ENCODE data around the gene SNRPD2. TPM values are rescaled to one million over a fixed set of nuclear protein-coding genes. Genes with fewer than 3 reads are reported as not detected.

The SNRPD2 gene
- total RNA-seq, 2 experiments from 2014 or later, result 505 to 519 TPM

DNA sequence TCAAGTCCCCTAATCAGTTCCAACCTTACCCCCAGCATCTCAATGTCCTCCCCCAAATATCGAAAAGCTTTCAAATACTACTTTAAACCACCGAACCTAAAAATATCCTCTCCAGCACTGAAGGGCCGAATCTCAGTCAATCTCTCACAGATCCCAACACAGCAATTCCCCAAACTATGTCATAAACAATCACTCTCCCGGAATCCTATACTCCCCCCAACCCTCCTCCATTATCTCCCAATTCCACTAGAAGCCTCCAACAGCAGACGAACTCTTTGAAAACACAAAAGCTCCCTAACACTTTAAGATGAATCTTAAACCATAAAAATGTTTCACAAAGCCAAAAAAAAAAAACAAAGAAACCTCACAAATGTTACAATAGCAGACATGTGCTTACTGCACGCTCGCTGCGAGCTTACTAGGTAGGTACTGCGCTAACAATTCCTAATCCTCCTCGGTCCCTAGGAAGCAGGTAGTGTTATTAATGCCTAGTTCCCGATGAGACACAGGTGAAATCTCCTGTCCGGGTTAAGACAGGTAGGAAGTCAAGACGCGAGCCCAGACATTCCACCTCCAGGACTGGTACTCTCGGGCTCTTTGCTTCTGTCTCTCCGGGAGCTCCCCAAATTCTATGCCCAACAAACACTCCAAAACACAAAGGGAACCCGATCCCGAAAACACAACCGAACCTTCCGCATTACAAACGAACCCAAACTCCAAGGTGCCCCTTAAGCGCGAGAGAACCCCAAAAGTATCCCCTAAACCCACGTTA, 24.8 kb upstream of the SNRPD2 start:
- Mint-ChIP-seq H3K36me3 (ENCODE audit: low read depth) (peaks cover 30% of the 10 kb centered on the region), H3K4me3 (peak overlapping the region; percentile 96), H3K27ac (peak overlapping the region; percentile 88), H3K4me1 (peaks cover 45% of the 10 kb centered on the region), H3K9me3 (no peaks in the 10 kb centered on the region), H3K27me3 (no peaks in the 10 kb centered on the region)
- POLR2A ChIA-PET, result interaction anchor here (0.7 to 4.4 kb wide), 12 partner anchors 7 to 248 kb away, joined by 3 to 31 read pairs (median 6); partner anchors contain the start of genes FBXO46, FOSB, IRF2BP1 and QPCTL
- no peak for DNase-seq
- CTCF ChIA-PET, result interaction anchor here (0.6 to 4.6 kb wide), 22 partner anchors 9 to 826 kb away, joined by 3 to 70 read pairs (median 5); partner anchors contain the start of genes FBXO46, QPCTL, SIX5 and SNRPD2

DNA sequence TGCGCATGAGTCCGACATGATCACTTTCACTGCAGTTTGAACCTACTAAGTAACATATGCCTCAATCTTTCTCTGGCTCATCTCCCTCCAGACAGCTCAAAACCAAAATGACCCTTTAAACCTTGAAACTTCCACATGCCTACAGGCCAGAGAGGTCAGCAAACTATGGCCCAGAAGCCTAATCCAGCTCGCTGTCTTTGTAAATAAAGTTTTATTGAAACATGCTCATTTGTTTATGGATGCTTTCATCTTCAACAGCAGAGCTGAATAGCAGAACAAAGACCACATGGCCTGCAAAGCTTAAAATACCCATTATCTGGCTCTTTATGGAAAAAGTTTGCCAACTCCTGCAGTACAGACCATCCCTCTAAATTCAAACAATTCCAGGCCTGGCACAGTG, 23.4 kb upstream of the SNRPD2 start:
- ChIA-PET POLR2A (interaction anchor here (1.3 to 4.4 kb wide), 3 partner anchors 8 to 24 kb away, joined by 7 to 31 read pairs (median 29); partner anchors contain the start of genes FBXO46, QPCTL and SNRPD2), CTCF (interaction anchor here (0.9 to 4.6 kb wide), 6 partner anchors 15 to 73 kb away, joined by 3 to 70 read pairs (median 14); partner anchors contain the start of genes FBXO46, QPCTL, SIX5 and SNRPD2)
- DNase-seq, result no peak
- Mint-ChIP-seq H3K36me3 (ENCODE audit: low read depth) (peaks cover 32% of the 10 kb centered on the region), H3K4me3 (no peak overlapping the region), H3K27me3 (no peaks in the 10 kb centered on the region), H3K27ac (no peak overlapping the region), H3K9me3 (no peaks in the 10 kb centered on the region), H3K4me1 (peaks cover 48% of the 10 kb centered on the region)

DNA sequence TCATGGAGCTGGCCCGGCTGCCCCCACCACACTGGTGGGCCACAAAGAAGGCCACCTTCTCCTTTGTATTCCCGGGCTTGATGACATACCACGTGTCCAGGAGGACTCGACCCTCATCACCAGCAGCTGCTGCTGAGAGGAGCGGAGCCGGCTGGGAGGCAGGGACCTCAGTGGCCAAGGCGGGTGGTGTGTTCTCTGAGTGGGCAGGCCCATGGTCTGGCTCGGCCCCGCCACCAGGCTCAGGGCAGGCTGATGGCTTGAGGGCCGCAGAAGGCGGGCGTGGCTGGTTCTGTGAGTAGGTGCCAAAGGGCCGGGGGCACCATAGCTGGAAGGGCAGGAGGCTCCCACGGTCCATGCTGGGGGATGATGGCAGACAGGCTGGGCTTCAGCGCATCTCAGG, 21.4 kb upstream of the SNRPD2 start:
- CTCF ChIA-PET, result interaction anchor here (1.0 kb wide), 1 partner anchor 21 kb away, joined by 4 read pairs; the partner anchor contains the start of genes QPCTL and SNRPD2
- peaks cover 28% of the 10 kb centered on the region for H3K36me3 Mint-ChIP-seq (ENCODE audit: low read depth)
- no peak overlapping the region for H3K27ac Mint-ChIP-seq
- H3K4me1 Mint-ChIP-seq, result peaks cover 34% of the 10 kb centered on the region
- H3K4me3 Mint-ChIP-seq, result no peak overlapping the region
- no peak for DNase-seq
- no peaks in the 10 kb centered on the region for H3K27me3 Mint-ChIP-seq
- POLR2A ChIA-PET, result interaction anchor here (1.1 kb wide), 1 partner anchor 10 kb away, joined by 3 read pairs; no protein-coding TSS in a partner anchor
- H3K9me3 Mint-ChIP-seq, result no peaks in the 10 kb centered on the region

DNA sequence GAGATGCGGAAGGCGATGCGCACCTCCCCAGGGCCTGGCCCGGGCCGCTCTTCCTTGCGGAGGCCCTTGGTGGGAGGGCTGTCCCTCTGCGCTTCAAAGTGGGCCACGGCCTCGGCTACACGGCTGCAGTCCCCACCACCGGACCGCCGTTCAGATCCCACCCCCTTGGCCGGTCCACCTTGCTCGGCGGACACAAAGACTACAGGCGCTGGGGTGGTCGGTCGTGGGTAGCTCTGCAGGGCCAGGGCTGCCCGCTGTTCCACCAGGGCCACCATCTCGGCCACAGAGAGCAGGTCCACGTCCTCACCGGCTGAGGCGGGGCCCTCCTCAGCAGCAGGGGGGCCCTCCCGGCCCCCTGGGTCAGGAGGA, 20.9 kb upstream of the SNRPD2 start:
- Mint-ChIP-seq H3K4me3 (no peak overlapping the region), H3K36me3 (ENCODE audit: low read depth) (peaks cover 28% of the 10 kb centered on the region), H3K4me1 (peaks cover 30% of the 10 kb centered on the region), H3K27me3 (no peaks in the 10 kb centered on the region), H3K9me3 (no peaks in the 10 kb centered on the region), H3K27ac (no peak overlapping the region)
- ChIA-PET CTCF (no interaction called here), POLR2A (interaction anchor here (1.1 kb wide), 1 partner anchor 11 kb away, joined by 3 read pairs; no protein-coding TSS in a partner anchor)
- no peak for DNase-seq

DNA sequence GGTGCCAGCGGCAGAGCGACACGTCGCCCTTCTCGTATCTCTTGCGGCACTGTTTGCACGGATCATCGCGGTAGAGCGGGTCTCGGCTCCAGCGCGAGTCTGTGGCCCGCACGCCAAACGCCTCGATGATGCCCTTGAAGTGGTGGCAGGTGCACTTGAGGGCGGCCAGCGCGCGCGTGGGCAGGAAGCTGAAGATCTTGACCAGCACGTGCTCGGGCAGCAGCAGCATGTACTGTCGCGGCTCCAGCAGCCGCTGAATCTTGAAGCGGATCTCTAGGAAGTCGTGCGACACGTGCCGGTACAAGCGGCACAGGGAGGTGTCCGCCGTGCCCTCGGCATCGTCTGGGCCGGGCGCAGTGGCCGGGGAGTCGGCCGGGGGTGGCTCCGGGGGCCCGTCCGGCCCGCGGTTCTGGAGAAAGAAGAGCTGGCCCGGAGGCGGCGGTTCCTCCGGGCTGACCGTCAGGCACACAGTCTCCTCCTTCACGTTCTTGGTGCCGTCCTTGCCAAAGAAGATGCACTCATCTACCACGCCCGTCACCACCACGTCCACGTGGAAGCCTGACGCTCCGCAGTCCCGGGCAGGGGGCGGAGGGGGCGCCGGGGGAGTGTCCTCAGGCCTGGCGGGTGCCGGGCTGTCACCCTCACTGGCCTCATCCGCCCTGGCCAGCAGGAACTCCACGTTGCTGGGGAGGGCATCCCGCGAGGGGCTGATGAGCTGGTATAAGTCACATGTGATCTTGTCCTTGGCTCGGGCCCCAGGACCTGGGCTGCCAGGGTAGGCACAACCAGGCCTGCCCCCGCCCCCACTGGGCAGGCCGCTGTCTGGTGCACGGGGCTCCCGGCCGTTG, 20.3 kb upstream of the SNRPD2 start:
- Mint-ChIP-seq H3K27me3 (no peaks in the 10 kb centered on the region), H3K9me3 (no peaks in the 10 kb centered on the region), H3K4me1 (peaks cover 26% of the 10 kb centered on the region), H3K36me3 (ENCODE audit: low read depth) (peaks cover 28% of the 10 kb centered on the region), H3K4me3 (no peak overlapping the region), H3K27ac (no peak overlapping the region)
- ChIA-PET CTCF (no interaction called here), POLR2A (interaction anchor here (1.1 kb wide), 1 partner anchor 11 kb away, joined by 3 read pairs; no protein-coding TSS in a partner anchor)
- no peak for DNase-seq

DNA sequence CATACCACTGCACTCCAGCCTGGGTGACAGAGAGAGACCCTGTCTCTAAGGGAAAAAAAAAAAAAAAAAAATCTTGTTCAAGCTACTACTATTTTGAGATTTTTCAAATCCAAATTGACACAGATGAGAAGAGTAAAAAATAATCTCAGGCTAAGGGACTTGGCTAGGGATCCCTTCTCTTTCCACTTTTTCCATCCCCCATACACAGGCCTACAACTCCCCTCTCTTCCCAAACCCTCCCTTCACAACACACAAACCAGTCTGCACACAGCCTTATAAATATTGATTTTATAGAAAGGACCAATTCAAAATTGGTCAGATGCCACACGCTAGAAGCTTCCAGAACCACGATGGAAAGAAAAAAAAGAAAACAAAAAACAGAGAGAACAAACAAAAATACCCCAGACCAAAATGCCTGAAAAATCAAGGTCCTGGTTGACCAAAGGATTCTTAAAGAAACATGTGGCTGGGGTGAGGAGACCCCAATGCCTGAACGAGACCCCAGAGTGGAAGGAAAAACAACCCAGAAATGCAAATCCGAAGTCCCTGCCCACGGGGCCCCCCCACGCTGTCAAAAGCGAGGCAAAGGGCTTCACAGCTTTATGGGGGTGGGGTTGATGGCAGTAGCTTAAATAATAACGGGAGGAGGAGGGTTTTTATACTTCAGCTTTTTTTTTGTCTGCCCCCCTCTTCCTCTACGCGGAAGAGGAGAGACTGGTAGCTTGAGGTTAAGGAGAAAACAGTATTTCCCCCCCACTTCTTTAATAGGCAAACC, 18.8 kb upstream of the SNRPD2 start:
- Mint-ChIP-seq H3K27ac (no peak overlapping the region), H3K27me3 (no peaks in the 10 kb centered on the region), H3K9me3 (no peaks in the 10 kb centered on the region), H3K4me3 (no peak overlapping the region), H3K36me3 (ENCODE audit: low read depth) (peaks cover 28% of the 10 kb centered on the region), H3K4me1 (peaks cover 12% of the 10 kb centered on the region)
- DNase-seq, result no peak
- ChIA-PET POLR2A (interaction anchor here (0.7 to 2.2 kb wide), 3 partner anchors 16 to 1077 kb away, joined by 3 to 7 read pairs (median 3); partner anchors contain the start of genes QPCTL and SNRPD2), CTCF (interaction anchor here (0.6 to 2.3 kb wide), 2 partner anchors 17 to 106 kb away, joined by 3 to 14 read pairs; partner anchors contain the start of gene QPCTL)

DNA sequence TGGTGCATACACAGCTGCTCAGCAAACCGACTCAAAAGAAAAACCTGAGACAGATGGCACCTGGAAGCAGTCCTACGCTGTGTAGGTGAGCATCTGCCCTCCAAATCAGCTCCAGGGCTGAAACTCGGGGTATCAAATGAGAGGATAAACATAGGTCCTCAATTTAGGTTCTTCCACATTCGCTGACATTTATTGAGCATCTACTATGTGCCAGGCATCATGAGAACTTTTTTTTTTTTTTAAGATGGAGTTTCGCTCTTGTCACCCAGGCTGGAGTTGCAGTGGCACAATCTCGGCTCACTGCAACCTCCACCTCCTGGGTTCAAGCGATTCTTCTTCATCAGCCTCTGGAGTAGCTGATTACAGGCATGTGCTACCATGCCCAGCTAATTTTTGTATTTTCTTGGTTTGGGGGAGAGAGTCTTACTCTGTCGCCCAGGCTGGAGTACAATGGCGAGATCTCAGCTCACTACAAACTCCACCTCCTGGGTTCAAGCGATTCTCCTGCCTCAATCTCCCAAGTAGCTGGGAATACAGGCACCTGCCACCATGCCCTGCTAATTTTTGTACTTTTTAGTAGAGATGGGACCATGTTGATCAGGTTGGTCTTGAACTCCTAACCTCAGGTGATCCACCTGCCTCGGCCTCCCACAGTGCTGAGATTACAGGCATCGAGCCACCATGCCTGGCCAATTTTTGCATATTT, 14.1 kb upstream of the SNRPD2 start:
- ChIA-PET CTCF (interaction anchor here (0.6 to 1.9 kb wide), 3 partner anchors 11 to 13 kb away, joined by 3 to 5 read pairs (median 3); partner anchors contain the start of gene QPCTL), POLR2A (interaction anchor here (1.7 to 4.5 kb wide), 3 partner anchors 10 to 13 kb away, joined by 5 to 29 read pairs (median 15); partner anchors contain the start of genes QPCTL and SNRPD2)
- Mint-ChIP-seq H3K4me3 (no peak overlapping the region), H3K36me3 (ENCODE audit: low read depth) (peaks cover 34% of the 10 kb centered on the region), H3K4me1 (peaks cover 12% of the 10 kb centered on the region), H3K27me3 (no peaks in the 10 kb centered on the region), H3K9me3 (no peaks in the 10 kb centered on the region), H3K27ac (no peak overlapping the region)
- no peak for DNase-seq

DNA sequence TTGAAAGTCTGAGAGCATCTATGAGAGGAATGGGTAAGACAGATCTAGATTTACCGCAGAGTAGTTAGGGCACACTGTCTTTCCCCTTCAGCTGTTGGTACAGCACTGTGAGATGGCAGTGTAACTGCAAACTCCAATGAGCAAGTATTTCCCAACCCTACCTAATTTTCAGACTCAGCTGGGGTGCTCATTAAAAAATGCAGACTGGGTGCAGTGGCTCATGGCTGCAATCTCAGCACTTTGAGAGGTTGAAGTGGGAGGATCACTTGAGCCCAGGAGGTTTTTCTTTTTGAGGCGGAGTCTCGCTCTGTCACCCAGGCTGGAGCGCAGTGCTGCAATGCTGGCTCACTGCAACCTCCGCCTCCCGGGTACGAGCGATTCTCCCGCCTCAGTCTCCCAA, 13.4 kb upstream of the SNRPD2 start:
- ChIA-PET POLR2A (interaction anchor here (1.7 to 4.5 kb wide), 3 partner anchors 9 to 12 kb away, joined by 5 to 29 read pairs (median 15); partner anchors contain the start of genes QPCTL and SNRPD2), CTCF (interaction anchor here (0.8 kb wide), 1 partner anchor 13 kb away, joined by 3 read pairs; the partner anchor contains the start of gene QPCTL)
- Mint-ChIP-seq H3K4me1 (peaks cover 9% of the 10 kb centered on the region), H3K4me3 (no peak overlapping the region), H3K27me3 (no peaks in the 10 kb centered on the region), H3K27ac (no peak overlapping the region), H3K9me3 (no peaks in the 10 kb centered on the region), H3K36me3 (ENCODE audit: low read depth) (peaks cover 27% of the 10 kb centered on the region)
- DNase-seq, result no peak

DNA sequence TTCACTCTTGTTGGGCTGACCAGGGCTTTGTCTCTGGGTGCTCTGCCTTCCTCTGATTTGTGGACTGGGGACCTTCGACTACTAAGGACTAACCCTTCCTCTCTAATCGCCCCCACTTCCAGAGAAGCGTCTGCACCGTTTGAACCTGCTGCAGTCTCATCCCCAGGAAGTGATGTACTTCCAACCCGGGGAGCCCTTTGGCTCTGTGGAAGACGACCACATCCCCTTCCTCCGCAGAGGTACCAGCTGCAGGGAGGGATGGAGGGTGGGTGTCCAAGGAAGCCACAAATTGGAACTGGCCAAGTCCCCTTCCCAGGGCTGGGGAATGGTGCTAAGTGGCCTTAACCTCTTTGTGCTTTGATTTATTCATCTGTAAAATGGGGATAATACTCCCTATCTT, 9.9 kb upstream of the SNRPD2 start:
- H3K36me3 Mint-ChIP-seq (ENCODE audit: low read depth), result peaks cover 26% of the 10 kb centered on the region
- no peaks in the 10 kb centered on the region for H3K27me3 Mint-ChIP-seq
- POLR2A ChIA-PET, result no interaction called here
- H3K27ac Mint-ChIP-seq, result no peak overlapping the region
- H3K4me3 Mint-ChIP-seq, result no peak overlapping the region
- CTCF ChIA-PET, result interaction anchor here (0.6 to 1.4 kb wide), 3 partner anchors 9 to 68 kb away, joined by 3 to 5 read pairs (median 4); partner anchors contain the start of genes QPCTL and SIX5
- DNase-seq, result no peak
- H3K4me1 Mint-ChIP-seq, result peaks cover 13% of the 10 kb centered on the region
- no peaks in the 10 kb centered on the region for H3K9me3 Mint-ChIP-seq

DNA sequence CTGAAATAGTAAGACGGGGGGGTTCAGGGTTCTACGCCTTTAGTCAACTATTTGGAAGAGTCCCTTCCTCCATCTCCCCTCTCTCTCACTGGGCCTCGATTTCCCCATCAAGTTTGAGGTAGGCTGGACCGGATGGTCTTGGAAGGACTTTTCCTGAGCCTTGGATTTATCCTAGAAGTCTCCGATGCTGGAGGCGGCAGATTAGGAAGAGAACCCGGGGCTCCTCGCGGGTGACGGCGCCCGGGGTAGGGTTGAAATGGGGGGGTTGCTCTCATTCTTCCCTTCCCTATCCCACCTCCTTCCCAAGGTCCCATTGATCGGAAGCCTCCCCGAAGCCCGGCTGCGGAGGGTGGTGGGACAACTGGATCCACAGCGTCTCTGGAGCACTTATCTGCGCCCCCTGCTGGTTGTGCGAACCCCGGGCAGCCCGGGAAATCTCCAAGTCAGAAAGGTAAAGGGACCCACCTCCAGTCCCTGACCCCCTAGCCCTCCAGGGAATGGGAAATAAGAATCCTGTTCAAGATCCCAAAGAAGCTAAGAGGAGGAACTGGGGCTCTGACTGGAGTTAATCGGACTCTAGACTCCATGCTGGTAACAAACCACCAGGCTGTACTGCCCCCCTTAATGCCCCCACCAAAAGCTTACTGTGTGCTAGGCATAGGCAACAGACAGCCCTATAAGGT, 1.5 kb upstream of the SNRPD2 start:
- Mint-ChIP-seq H3K36me3 (ENCODE audit: low read depth) (peaks cover 28% of the 10 kb centered on the region), H3K4me1 (peaks cover 31% of the 10 kb centered on the region), H3K27me3 (no peaks in the 10 kb centered on the region), H3K27ac (peak overlapping the region; percentile 89), H3K9me3 (no peaks in the 10 kb centered on the region), H3K4me3 (peak overlapping the region; percentile 90)
- peak; percentile 79 for DNase-seq
- ChIA-PET CTCF (interaction anchor here (0.6 to 9.2 kb wide), 31 partner anchors 8 to 964 kb away, joined by 3 to 106 read pairs (median 5); partner anchors contain the start of genes EML2, FBXO46, FOXA3 and OPA3), POLR2A (interaction anchor here (0.5 to 4.8 kb wide), 18 partner anchors 11 to 302 kb away, joined by 3 to 31 read pairs (median 4); partner anchors contain the start of genes CCDC61, FBXO46, OPA3 and SIX5)
